ENCODE data around the gene C5AR2.

GRCh38 chr19:47372603-47373002, 40.6 kb downstream of the C5AR2 start:
- TF ChIP-seq, protein P1, sequence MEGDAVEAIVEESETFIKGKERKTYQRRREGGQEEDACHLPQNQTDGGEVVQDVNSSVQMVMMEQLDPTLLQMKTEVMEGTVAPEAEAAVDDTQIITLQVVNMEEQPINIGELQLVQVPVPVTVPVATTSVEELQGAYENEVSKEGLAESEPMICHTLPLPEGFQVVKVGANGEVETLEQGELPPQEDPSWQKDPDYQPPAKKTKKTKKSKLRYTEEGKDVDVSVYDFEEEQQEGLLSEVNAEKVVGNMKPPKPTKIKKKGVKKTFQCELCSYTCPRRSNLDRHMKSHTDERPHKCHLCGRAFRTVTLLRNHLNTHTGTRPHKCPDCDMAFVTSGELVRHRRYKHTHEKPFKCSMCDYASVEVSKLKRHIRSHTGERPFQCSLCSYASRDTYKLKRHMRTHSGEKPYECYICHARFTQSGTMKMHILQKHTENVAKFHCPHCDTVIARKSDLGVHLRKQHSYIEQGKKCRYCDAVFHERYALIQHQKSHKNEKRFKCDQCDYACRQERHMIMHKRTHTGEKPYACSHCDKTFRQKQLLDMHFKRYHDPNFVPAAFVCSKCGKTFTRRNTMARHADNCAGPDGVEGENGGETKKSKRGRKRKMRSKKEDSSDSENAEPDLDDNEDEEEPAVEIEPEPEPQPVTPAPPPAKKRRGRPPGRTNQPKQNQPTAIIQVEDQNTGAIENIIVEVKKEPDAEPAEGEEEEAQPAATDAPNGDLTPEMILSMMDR (IDR thresholded peaks at IDR 0.05; ENCODE audit: low read length): no peak
- no peak for TF ChIP-seq EZH2 (IDR thresholded peaks at IDR 0.05; ENCODE audit: borderline replicate concordance, low read length)

All from OCI-LY1 (cell line).